ENCODE measurements around the gene CEP83.

GRCh38 chr12:94359761-94360160 is 99.9 kb downstream of the CEP83 start:
- no peak for TF ChIP-seq CTCF (IDR thresholded peaks at IDR 0.05; ENCODE audit: insufficient read depth, low read length)
- no peak for TF ChIP-seq POLR2AphosphoS5 (IDR thresholded peaks at IDR 0.05; ENCODE audit: low read depth)
- TF ChIP-seq SPI1 (IDR thresholded peaks at IDR 0.05; ENCODE audit: borderline replicate concordance, low read depth): no peak
